SK-N-SH (cell line): ENCODE measurements around the gene SART1. TPM values are rescaled to one million over a fixed set of nuclear protein-coding genes. Genes with fewer than 3 reads are reported as not detected.
A peak's percentile ranks its signal among the peaks of the same experiment; 100 is the strongest.

Experiments
- CTCF ChIA-PET: fragments of 300-600, 350-600 bp; formaldehyde crosslinking; extraction: SDS; loops from one replicate; lab custom pipeline; 2021; lab: Yijun Ruan, JAX
- POLR2A ChIA-PET: fragments of 350-600 bp; sonication (Branson Sonifier 250); formaldehyde crosslinking; extraction: SDS; loops from one replicate; lab custom pipeline; 2020; ENCODE audit warnings: antibody characterized with exemption, inconsistent platforms; lab: Yijun Ruan, JAX
- DNase-seq: peaks from one replicate; pipeline ENCODE4 v3.0.0; 2012
- H2AFZ ChIP-seq: fragments of 200-600 bp; sonication (generic); 2 replicates; pipeline ENCODE4 v1.8.1; 2016; ENCODE audit warnings: antibody characterized with exemption, mild to moderate bottlenecking, low read depth
- H3F3A ChIP-seq: fragments of 200-600 bp; sonication (generic); replicated peaks from 2 replicates; pipeline ENCODE3; 2016; ENCODE audit warnings: antibody characterized with exemption, mild to moderate bottlenecking; ENCODE audit not compliant: insufficient read depth
- H3K27ac ChIP-seq, 2 experiments: fragments of 200-500 bp in 1 of 2; fragments of 200-600 bp in 1 of 2; sonication (Bioruptor generic) in 1 of 2; sonication (generic), shearing (Covaris generic) in 1 of 2; 2 replicates each; pipeline versions ENCODE4 v1.5.1 to v1.6.1; 2014 to 2016; ENCODE audit warnings: low read depth in 2 of 2, inconsistent platforms in 1 of 2, low read length in 1 of 2, mild to moderate bottlenecking in 1 of 2, mixed read lengths in 1 of 2
- H3K27me3 ChIP-seq: fragments of 200-600 bp; sonication (generic), shearing (Covaris generic); 2 replicates; pipeline ENCODE4 v1.6.1; 2016; ENCODE audit warnings: mixed run types; ENCODE audit not compliant: insufficient read depth
- H3K36me3 ChIP-seq, 2 experiments: fragments of 200-500 bp in 1 of 2; fragments of 200-600 bp in 1 of 2; sonication (Bioruptor generic) in 1 of 2; sonication (generic) in 1 of 2; replicated peaks in 1 of 2; 2 replicates each; pipeline versions ENCODE3 to v1.5.1; 2014 to 2016; ENCODE audit warnings: low read length in 1 of 2, mild to moderate bottlenecking in 1 of 2; ENCODE audit not compliant: insufficient read depth in 2 of 2, control insufficient read depth in 1 of 2
- H3K4me1 ChIP-seq, 2 experiments: fragments of 200-500 bp in 1 of 2; fragments of 200-600 bp in 1 of 2; sonication (Bioruptor generic) in 1 of 2; sonication (generic), shearing (Covaris generic) in 1 of 2; 2 replicates each; pipeline versions ENCODE4 v1.5.1 to v1.6.1; 2014 to 2016; ENCODE audit warnings: low read depth in 1 of 2, low read length in 1 of 2, mixed run types in 1 of 2; ENCODE audit not compliant: insufficient read depth in 2 of 2, control insufficient read depth in 1 of 2
- H3K4me2 ChIP-seq: fragments of 200-600 bp; sonication (generic), shearing (Covaris generic); 2 replicates; pipeline ENCODE4 v1.6.1; 2017; ENCODE audit warnings: mixed run types
- H3K4me3 ChIP-seq, 2 experiments: fragments of 200-500 bp in 1 of 2; fragments of 200-600 bp in 1 of 2; sonication (Bioruptor generic) in 1 of 2; sonication (generic), shearing (Covaris generic) in 1 of 2; 2 replicates each; pipeline versions ENCODE4 v1.5.1 to v1.8.1; 2014 to 2016; ENCODE audit warnings: low read depth in 2 of 2, inconsistent platforms in 1 of 2, low read length in 1 of 2, mild to moderate bottlenecking in 1 of 2, mixed read lengths in 1 of 2, moderate library complexity in 1 of 2
- H3K79me2 ChIP-seq: fragments of 200-600 bp; sonication (generic); 2 replicates; pipeline ENCODE4 v1.8.1; 2017; ENCODE audit warnings: mild to moderate bottlenecking; ENCODE audit not compliant: insufficient read depth
- H3K9ac ChIP-seq: fragments of 200-600 bp; sonication (generic); 2 replicates; pipeline ENCODE4 v1.6.1; 2017; ENCODE audit warnings: mixed run types
- H3K9me2 ChIP-seq: fragments of 200-600 bp; sonication (generic); 2 replicates; pipeline ENCODE4 v1.6.1; 2017; ENCODE audit warnings: mixed run types
- H3K9me3 ChIP-seq: fragments of 200-600 bp; sonication (generic); 2 replicates; pipeline ENCODE4 v1.6.1; 2017; ENCODE audit warnings: mixed run types, mild to moderate bottlenecking, moderate library complexity
- H4K20me1 ChIP-seq: fragments of 200-600 bp; sonication (generic); 2 replicates; pipeline ENCODE4 v1.6.1; 2017; ENCODE audit warnings: mild to moderate bottlenecking, mixed run types; ENCODE audit not compliant: insufficient read depth
- CHD2 ChIP-seq: fragments of 150-350 bp; IDR thresholded peaks from 2 replicates; pipeline ENCODE4 v1.6.1; 2018; ENCODE audit warnings: low read length; ENCODE audit not compliant: partially characterized antibody
- CTCF ChIP-seq: fragments of 200-600 bp; sonication (generic); IDR thresholded peaks from 2 replicates; pipeline ENCODE4 v1.6.1; 2017; ENCODE audit warnings: antibody characterized with exemption, mild to moderate bottlenecking, moderate library complexity
- ELF1 ChIP-seq: IDR thresholded peaks from 2 replicates; pipeline ENCODE4 v1.4.0; 2012
- EP300 ChIP-seq, 2 experiments: IDR thresholded peaks; 2 replicates each; pipeline versions ENCODE4 v1.4.0 to v1.6.1; 2012; ENCODE audit warnings: borderline replicate concordance in 1 of 2, low read depth in 1 of 2, low read length in 1 of 2
- FOSL2 ChIP-seq: IDR thresholded peaks from 2 replicates; pipeline ENCODE4 v1.4.0; 2012; ENCODE audit warnings: low read depth, mild to moderate bottlenecking, moderate library complexity, borderline replicate concordance
- FOXJ3 ChIP-seq: sonication (generic); formaldehyde crosslinking; IDR thresholded peaks from 2 replicates; pipeline ENCODE4 v1.5.1; 2020; ENCODE audit warnings: mild to moderate bottlenecking, missing genetic modification reagents
- FOXM1 ChIP-seq: IDR thresholded peaks from 2 replicates; pipeline ENCODE4 v1.4.0; 2012; ENCODE audit warnings: low read depth, mild to moderate bottlenecking
- GABPA ChIP-seq: IDR thresholded peaks from 2 replicates; pipeline ENCODE4 v1.4.0; 2012; ENCODE audit warnings: low read depth, mild to moderate bottlenecking
- IRF3 ChIP-seq: fragments of 150-350 bp; IDR thresholded peaks from 2 replicates; pipeline ENCODE4 v1.6.1; 2016; ENCODE audit warnings: mild to moderate bottlenecking, low read depth, low read length
- JUND ChIP-seq: IDR thresholded peaks from 2 replicates; pipeline ENCODE4 v1.4.0; 2012
- MXI1 ChIP-seq: IDR thresholded peaks from 2 replicates; pipeline ENCODE4 v1.6.1; 2012; ENCODE audit warnings: mild to moderate bottlenecking, low read depth, low read length, improper control_type of control experiment
- PBX3 ChIP-seq: IDR thresholded peaks from 2 replicates; pipeline ENCODE4; 2012
- RAD21 ChIP-seq: IDR thresholded peaks from 2 replicates; pipeline ENCODE4 v1.6.1; 2012; ENCODE audit warnings: mild to moderate bottlenecking, low read length
- REST ChIP-seq: IDR thresholded peaks from 2 replicates; pipeline ENCODE4 v1.6.1; 2012; ENCODE audit warnings: mild to moderate bottlenecking, low read depth, low read length, moderate library complexity
- RFX5 ChIP-seq: IDR thresholded peaks from 2 replicates; pipeline ENCODE4 v1.6.1; 2012; ENCODE audit warnings: mild to moderate bottlenecking, improper control_type of control experiment, low read length
- RXRA ChIP-seq: IDR thresholded peaks from 2 replicates; pipeline ENCODE4 v1.4.0; 2012; ENCODE audit warnings: low read depth, mild to moderate bottlenecking, borderline replicate concordance
- SIN3A ChIP-seq: IDR thresholded peaks from 2 replicates; pipeline ENCODE4 v1.6.1; 2012; ENCODE audit warnings: low read depth, mild to moderate bottlenecking, low read length, moderate library complexity, borderline replicate concordance
- SMC3 ChIP-seq: IDR thresholded peaks from 2 replicates; pipeline ENCODE4 v1.6.1; 2012; ENCODE audit warnings: low read depth, low read length, improper control_type of control experiment
- TAF1 ChIP-seq: IDR thresholded peaks from 2 replicates; pipeline ENCODE4 v1.6.1; 2012; ENCODE audit warnings: low read depth, mild to moderate bottlenecking, low read length, moderate library complexity, borderline replicate concordance
- TEAD4 ChIP-seq: IDR thresholded peaks from 2 replicates; pipeline ENCODE4 v1.4.0; 2012; ENCODE audit warnings: mild to moderate bottlenecking, borderline replicate concordance; ENCODE audit not compliant: insufficient read depth
- USF1 ChIP-seq: IDR thresholded peaks from 2 replicates; pipeline ENCODE4 v1.4.0; 2012; ENCODE audit warnings: low read depth, borderline replicate concordance
- YY1 ChIP-seq: IDR thresholded peaks from 2 replicates; pipeline ENCODE4 v1.4.0; 2012; ENCODE audit warnings: low read depth, mild to moderate bottlenecking
- ZBTB33 ChIP-seq: IDR thresholded peaks from 2 replicates; pipeline ENCODE4 v1.4.0; 2012; ENCODE audit warnings: low read depth, borderline replicate concordance
- WGBS: methylation state at CpG from one replicate; pipeline ENCODE4 v1.1.6; 2017; ENCODE audit warnings: low lambda C conversion rate; 5-methylcytosine and 5-hydroxymethylcytosine counted together
- polyA plus RNA-seq, 3 experiments: library from polyadenylated mRNA; depleted of rRNA; stranded (reverse); fragments of >200 nt; gene quantifications; 2 replicates each; pipeline ENCODE4 v1.2.3, GENCODE V29; 2012

The SART1 gene
- polyA plus RNA-seq, 1 of the 3 experiments (the other 2 are of a cell fraction) = 73.6 TPM

- no peaks in the 10 kb centered on the region for H3K27me3 ChIP-seq
- peaks cover 34 to 66% of the 10 kb centered on the region in 2 experiments; a peak in 3 of 4 replicates for H3K4me1 ChIP-seq
- no peaks in the 10 kb centered on the region for H3K9me3 ChIP-seq
- 0% methylated on average over 3 of the region's 13 CpGs for WGBS
- H3K4me3 ChIP-seq = peak overlapping the region in 1 of 2 experiments; percentile 28; a peak in 2 of 4 replicates
- POLR2A ChIA-PET = no interaction called here
- no peak for DNase-seq
- peak overlapping the region; percentile 99; the same call in 1 of the 2 replicates for H3K9ac ChIP-seq
- H3K27ac ChIP-seq = peak overlapping the region; percentile 84 to 97; a peak in 3 of 4 replicates
- 0 out of 2 replicates have a peak, but pooled peaks cover 3% of the 10 kb centered on the region for H4K20me1 ChIP-seq
- peaks cover 72% of the 10 kb centered on the region for H3K79me2 ChIP-seq
- H3K4me2 ChIP-seq = peak overlapping the region; percentile 96
- CTCF ChIA-PET = interaction anchor here (1.3 to 3.3 kb wide), 3 partner anchors 27 to 50 kb away, joined by 3 to 24 read pairs (median 7); partner anchors contain the start of gene FIBP
- no peaks in the 10 kb centered on the region for H3K9me2 ChIP-seq
- H3F3A ChIP-seq = peaks cover 24% of the 10 kb centered on the region
- peaks cover 0 to 4% of the 10 kb centered on the region in 2 experiments for H3K36me3 ChIP-seq
- H2AFZ ChIP-seq = no peak overlapping the region
- no peak for TF ChIP-seq SMC3
- no peak for TF ChIP-seq RFX5
- no peak; the same call in 1 of the 2 replicates for TF ChIP-seq GABPA
- TF ChIP-seq EP300 (IDR thresholded peaks at IDR 0.05; ENCODE audit: borderline replicate concordance in 1 of 2, low read depth in 1 of 2, low read length in 1 of 2) = peak in 1 of 2 experiments; percentile 98; a peak in 2 of 4 replicates
- TF ChIP-seq ZBTB33 = peak; percentile 91
- TF ChIP-seq CTCF = no peak
- peak; percentile 80 for TF ChIP-seq PBX3
- TF ChIP-seq MXI1 = no peak
- no peak for TF ChIP-seq IRF3
- TF ChIP-seq CHD2 = no peak
- TF ChIP-seq TAF1 = peak; percentile 64; the same call in 1 of the 2 replicates
- peak; percentile 62; the same call in 1 of the 2 replicates for TF ChIP-seq REST
- TF ChIP-seq RAD21 = no peak
- peak; percentile 100 for TF ChIP-seq JUND
- no peak for TF ChIP-seq FOXJ3
- TF ChIP-seq FOSL2 = peak; percentile 100
- peak; percentile 96 for TF ChIP-seq RXRA
- peak; percentile 76 for TF ChIP-seq FOXM1
- peak; percentile 57 for TF ChIP-seq USF1
- peak; percentile 99 for TF ChIP-seq TEAD4
- peak; percentile 51; the same call in 1 of the 2 replicates for TF ChIP-seq ELF1
- TF ChIP-seq SIN3A = no peak
- no peak; the same call in 1 of the 2 replicates for TF ChIP-seq YY1
These were observed 45.7 kb upstream of the SART1 start for GRCh38 chr11:65915821-65916251.
